HG03045 (cell line): Measurements from ENCODE around the gene ACAT2.
"Not testable (repeated sequence)": the region's sequence is repeated elsewhere in the genome, so short reads cannot be mapped to it uniquely, and the experiment has no call there.

Source experiments
- ATAC-seq: cut with Tn5 transposase; IDR thresholded peaks from one replicate; pipeline ENCODE4 v1.9.1; 2021; ENCODE audit warnings: mild to moderate bottlenecking, moderate library complexity; ENCODE audit not compliant: unreplicated experiment

The ACAT2 gene

DNA sequence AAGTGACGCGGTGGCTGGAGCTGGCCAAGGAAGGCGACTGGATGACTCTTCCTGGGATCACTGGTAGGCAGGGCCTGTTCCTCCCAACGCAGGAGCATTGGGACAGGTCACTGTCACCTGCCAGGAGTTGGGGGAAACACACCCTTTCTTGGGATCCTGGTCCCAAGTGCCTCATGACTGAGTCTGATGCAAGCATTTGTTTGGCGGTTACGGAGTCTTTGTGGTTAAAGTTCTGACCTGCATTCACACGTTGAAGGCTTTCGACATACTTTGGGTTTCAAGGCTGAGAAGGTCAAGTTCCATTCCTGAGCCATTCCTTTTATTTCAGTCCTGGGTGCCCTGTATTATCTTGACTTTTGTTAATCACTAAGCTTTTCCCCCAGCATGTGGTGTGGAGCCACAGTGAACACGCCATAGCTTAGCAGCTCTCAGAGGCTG is 44.2 kb downstream of the ACAT2 start:
- no peak for ATAC-seq

DNA sequence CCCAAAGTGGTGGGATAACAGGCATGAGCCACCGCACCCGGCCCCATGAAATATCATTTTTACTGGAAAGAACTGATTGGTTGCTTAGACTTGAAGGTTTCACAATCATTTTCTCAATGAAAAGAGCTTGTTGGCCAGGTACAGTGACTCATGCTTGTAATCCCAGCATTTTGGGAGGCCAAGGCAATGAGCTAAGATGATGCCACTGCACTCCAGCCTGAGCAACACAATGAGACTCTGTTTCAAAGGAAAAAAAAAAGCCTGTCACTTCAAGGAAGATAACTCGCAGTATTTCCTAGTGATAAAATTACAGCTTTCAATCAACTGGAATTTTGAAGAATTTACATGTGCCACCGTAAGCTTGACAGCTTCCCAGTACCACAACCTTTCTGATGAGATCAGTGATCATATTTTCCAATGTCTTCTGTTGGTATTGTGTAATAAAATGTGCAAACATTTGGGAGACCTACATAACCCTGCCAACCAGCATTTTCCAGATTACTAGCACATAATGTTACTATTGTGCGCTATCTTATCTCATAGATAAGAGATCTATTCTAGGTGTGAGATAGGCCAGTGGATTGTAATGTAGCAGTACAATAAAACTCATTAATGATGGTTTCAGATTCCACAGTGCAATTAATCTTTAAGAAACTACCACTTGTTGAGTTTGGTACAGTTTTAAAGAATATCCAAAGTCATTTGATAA is 45.5 kb downstream of the ACAT2 start:
- ATAC-seq, result no peak

DNA sequence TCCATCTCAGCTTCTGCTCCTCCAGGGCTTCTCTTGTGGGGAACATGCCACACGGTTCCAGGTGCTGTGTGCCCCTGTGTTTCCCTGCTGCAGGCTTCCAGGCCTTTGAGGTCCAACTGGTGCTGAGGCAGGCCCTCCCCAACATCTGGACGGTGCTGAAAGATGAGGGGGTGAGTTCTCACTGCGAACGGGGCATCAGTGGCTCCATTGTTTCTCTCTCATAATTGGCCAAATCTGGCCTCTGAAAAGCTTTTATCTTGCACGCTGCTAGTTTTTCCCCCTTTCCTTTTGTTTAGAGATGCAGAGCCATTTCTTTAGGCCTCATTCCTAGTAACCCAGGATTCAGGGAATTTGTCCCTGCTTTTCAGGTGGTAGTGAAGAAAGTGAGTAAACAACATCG is 46.8 kb downstream of the ACAT2 start:
- ATAC-seq, result no peak

DNA sequence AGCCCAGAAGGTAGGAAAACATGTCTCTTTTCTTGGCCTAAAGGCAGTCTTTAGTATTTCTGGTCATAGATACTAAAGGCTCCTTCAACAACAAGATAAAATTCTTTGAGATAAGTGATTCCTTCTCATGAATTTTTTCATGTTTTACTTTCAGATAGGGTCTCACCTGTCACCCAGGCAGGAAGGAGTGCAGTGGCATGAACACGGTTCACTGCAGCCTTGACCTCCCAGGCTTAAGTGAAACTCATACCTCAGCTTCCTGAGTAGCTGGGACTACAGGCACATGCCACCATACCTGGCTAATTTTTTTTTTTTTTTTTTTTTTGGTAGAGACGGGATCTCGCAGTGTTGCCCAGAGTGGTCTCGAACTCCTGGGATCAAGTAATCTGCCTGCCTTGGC is 47.3 kb downstream of the ACAT2 start:
- ATAC-seq, result no peak

DNA sequence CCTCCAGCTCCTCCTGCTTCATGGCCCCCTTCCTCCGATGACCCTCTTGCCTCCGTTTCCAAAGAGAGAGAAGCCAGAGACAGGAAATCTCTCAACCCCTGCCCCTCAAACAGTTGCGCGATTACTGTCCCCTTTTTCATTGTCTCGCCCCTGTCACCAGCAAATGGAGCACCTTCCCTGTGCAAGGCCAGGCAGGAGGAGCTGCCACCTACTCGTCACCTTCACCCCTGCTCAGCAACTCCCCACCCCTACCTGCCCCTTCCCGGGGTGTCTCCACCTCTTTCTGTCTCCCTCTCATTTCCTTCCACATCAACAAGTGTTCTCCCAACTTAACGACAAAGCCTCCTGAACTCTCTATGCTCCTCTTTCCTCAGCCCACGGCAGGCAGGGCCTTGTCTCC is 51.9 kb downstream of the ACAT2 start:
- no peak for ATAC-seq

DNA sequence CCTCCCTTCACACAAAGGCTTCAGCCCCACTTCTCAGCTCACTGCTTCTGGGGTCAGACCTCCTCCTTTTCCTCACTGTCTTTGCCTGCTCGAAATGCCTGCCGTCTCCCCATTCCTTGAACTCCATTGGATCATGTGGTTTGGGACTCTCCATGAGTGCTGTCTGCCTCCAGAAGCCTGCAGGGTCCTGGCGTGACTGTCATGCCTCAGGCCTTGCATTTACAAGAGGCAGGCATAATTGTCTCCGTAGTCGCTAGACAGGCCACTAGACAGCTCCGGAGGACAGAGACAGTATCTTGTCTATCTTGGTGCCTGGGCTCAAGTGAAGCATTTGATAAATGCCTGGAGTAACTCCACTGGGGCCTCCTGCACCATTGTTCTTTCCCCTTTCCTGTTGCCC is 53.6 kb downstream of the ACAT2 start:
- no peak for ATAC-seq

DNA sequence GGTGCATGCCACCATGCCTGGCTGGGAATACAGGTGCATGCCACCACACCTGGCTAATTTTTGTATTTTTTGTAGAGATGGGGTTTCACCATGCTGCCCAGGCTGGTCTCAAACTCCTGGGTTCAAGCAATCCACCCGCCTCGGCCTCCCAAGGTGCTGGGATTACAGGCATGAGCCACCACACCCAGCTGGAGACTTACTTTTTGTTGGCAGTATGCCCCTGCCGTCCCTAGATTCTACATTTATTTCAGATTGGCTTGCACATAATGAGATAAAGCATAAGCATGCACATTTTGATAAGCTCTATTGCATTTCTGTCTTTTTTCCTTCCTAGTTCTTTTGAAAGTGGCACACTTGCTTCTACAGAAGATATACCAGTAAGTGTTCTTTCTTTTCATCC is 54.9 kb downstream of the ACAT2 start:
- not testable (repeated sequence) for ATAC-seq

DNA sequence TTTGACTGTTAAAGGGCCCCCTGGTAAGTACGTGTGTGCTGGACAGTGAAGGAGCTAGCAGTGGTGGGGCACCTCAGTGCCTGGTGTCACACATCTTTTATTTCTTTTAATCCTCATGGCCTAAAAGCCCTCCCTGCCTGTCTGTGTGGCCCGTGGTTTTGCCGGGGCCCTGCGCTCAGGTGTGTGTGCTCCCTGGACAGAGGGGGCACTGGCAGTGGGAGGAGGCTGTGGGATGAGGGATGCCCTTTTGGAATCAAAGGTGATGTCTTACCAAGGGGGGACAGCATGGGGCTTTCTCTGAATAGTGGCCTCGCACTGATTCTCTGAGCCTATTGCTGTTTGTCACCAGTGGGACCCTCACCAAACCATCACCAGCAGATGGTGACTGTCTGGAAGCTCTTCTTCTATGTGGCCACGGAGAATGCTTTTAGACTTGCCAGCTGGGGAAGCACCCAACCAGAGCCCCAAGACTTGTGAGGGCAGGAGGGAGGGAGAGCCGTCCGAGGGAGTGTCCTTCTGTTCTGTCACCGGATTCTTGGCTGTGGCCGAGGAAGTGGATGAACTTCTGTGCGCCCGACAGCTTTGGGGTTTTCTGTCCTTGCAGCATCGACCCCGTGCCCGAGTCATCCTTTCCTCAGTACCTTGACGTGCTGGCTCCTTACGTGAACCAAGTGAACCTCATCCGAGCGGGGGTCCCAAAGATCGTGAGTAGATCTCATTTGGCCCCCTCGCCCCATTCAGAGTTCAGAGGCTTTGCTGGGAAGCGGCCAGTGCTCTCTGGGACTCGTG is 56.3 kb downstream of the ACAT2 start:
- no peak for ATAC-seq

DNA sequence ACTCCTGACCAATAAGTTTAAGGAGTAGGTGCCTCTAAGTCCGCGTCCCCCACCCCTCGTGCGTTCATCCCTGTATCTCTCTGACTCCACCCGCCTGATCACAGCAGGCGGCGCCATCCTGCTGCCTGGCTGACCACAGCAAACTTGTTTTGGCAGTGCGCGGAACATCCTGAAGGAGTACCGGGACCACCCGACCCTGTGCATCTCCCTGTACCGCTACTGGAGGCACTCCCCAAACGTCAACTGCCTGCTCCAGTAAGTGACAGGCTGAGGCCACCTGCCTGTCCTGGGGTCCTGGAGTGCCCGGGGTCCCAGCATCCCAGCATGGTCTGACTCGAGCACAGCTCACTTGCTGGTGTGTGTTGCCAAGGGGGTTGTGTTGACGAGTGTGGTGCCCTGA is 57.3 kb downstream of the ACAT2 start:
- ATAC-seq, result no peak

DNA sequence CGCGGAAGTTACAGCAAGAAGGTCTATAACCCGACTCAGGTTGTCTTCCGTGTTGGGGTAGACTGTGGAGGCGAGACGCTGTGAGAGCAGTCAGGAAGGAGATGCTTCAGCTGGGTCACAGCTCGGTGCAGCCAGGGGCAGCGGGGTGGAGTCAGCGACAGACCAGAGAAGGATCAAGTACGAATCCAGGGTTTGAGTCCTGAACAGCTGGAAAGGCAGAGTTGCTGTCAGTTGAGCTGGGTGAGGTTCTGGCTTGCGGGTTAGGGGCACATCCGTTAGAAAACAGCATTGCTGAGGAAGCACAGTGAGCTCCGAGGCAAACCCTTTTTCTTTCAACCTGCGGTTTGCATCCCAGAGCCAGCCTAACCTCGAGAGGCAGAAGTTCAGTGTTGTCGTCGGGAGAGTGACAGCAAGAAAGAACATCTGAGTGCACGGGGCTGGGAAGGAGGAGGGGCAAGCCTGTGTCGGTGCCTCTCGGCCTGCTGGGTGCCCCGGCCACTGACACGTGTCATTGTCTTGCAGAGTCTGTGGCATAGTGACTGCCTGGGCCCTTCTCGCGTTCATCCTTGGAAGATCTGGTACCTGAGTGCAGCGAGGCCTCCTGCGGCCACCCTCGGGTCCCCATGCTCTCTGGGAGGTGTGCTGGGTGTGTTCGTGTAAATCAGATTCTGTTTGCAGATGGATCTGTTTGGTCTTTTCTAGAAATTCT is 58.2 kb downstream of the ACAT2 start:
- ATAC-seq, result no peak

DNA sequence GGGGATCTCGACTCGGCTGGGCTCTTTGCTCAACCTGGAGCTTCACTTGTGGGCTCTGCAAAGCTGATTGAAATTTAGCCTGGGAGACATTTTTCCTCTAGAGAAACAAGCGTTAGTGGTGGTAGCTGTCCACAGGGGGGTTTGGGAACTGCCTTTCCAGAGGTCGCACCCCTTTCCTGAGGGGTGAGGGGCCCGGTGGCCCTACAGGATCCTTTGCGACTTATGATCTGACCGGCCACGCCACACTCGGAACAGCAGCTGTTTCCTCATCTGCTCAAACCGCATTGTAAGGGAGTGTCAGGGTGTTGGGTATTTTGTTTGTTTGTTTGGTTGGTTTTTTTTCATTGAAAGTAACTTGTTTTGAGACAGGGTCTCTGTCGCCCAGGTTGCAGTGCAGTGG is 59.3 kb downstream of the ACAT2 start:
- no peak for ATAC-seq

DNA sequence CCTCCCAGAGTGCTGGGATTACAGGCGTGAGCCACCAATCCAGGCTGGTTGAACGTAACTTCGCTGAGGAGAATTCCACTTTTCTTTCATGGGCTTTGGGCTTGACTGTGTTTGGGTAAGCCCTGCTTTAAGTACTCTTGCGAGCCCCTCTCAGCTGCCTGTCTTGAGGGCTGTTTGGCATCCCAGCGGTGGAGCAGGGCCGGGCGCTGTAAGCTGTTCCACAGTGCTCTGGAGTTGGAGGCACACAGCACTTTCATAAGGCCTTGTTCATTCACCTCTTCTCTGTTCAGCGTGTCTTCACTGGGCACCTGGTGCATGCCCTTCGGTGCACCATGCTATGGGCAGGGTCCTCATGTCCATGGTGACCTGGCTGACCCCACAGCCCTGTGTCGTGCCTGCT is 59.9 kb downstream of the ACAT2 start:
- ATAC-seq, result no peak

DNA sequence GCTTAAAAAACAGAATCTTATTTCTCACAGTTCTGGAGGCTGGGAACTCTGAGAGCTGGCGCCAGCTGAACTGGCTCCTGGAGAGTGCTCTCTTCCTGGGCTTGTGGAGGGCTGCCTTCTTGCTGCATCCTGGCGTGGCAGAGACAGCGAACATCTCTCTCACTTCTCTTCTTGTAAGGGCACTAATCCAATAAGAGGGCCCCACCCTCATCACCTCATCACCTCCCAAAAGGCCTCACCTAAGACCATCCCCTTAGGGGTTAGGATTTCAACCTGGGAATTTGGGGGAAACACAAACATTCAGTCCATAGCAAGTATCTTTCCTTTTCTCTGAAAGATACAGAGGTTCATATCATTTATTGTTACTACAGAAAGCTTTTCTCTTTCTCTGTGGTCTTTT is 62.1 kb downstream of the ACAT2 start:
- no peak for ATAC-seq

DNA sequence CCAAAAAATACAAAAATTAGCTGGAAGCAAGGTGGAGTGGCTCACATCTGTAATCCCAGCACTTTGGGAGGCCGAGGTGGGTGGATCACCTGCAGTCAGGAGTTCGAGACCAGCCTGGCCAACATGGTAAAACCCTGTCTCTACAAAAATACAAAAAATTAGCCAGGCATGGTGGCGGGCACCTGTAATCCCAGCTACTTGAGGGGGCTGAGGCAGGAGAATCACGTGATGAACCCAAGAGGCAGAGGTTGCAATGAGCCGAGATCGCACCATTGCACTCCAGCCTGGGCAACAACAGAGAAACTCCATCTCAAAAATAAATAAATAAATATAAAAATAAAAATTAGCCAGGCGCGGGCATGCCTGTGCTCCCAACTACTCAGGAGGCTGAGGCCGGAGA is 62.8 kb downstream of the ACAT2 start:
- ATAC-seq, result not testable (repeated sequence)

DNA sequence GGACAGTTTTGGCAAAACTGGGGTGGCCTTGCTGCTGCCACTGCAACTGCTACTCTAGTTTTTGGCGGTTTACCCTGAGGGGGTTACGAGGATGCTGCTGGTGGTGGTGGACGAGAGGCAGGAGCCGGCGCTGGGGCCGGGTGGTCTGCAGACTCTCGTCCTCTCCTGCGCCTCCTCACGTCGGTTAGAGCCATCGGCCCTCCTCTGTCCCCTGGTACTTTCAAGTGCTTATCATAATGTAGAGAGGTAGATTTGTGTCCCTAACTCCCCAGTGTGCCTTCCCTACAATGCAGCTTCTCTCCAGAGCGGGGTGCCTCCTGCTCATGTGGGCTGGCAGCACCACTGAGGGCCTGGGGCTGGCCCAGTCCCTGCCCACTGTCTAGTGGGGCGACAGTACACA is 64.2 kb downstream of the ACAT2 start:
- ATAC-seq, result no peak

DNA sequence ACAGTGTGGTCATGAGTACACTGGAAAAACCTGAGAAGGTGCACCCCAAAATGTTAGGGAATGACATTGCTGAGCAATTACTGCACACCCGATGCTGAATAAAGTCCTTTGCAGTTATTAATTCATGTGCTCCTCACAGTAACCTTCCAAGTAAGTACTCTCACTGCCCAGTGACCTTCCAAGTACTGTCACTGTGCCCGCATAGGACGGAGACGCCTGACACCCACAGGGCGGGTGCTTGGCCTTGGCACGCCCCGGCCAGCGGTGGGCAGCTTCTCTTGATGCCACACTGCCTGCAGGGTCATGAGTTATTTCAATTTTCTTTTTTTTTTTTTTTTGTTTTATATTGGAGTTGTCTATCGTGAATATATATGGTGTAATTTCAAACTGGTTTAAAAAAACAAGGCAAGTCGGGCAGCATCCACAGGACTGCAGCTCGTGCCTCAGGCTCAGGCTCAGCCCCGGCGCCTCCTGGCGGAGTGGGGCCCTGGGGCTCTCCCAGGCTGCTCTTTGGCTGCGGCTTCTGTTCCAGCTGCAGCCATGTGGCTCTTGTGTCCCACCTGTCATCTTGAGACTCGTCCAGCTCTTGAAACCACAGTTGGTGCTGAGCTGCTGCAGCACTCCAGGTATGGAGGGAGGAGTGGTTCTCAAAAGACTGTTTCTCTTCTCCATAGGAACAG is 65.3 kb downstream of the ACAT2 start:
- ATAC-seq, result no peak

DNA sequence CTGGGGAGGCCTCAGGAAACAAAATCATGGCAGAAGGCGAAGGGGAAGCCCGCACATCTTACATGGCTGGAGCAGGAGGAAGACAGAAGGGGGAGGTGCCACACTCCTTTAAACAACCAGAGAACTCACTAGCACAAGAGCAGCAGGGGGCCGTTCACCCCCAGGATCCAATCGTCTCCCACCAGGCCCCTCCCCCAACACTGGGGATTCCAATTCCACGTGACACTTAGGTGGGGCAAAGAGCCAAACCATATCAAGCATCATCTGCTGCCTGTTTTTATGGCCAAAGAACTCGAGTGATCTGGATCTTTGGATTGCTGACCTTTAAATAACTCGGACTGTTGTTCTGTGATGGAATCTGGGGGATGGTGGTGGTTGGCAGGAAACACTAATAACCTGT is 66.2 kb downstream of the ACAT2 start:
- ATAC-seq, result no peak
